IPS DF 4.7 (cell line): ENCODE results near the gene SMTN.

Experiments
- DNase-seq: peaks from one replicate; pipeline ENCODE4 v3.0.0-alpha.2; 2013; ENCODE audit warnings: low spot score; ENCODE audit errors: extremely low read depth

The SMTN gene

GRCh38 chr22:31153357-31153756 is 72.2 kb downstream of the SMTN start:
- no peak for DNase-seq
